Panc1 (cell line): ENCODE measurements around the gene NASP. TPM values are rescaled to one million over a fixed set of nuclear protein-coding genes. Genes with fewer than 3 reads are reported as not detected.

Experiments
- ATAC-seq: fragments of 200-7000 bp; cut with Tn5 transposase; 2 replicates; pipeline ENCODE4 v1.9.1; 2020; ENCODE audit warnings: mild to moderate bottlenecking, moderate library complexity
- BruUV-seq: library from RNA; stranded (reverse); fragments of 400-500 nt; replicated peaks from 2 replicates; lab custom pipeline; 2021; lab: Mats Ljungman, UMichigan
- CTCF ChIA-PET: fragments of 300-600 bp; sonication (Branson Sonifier 250); formaldehyde crosslinking; loops from one replicate; lab custom pipeline; 2022; ENCODE audit warnings: antibody characterized with exemption; lab: Charles Lee
- POLR2A ChIA-PET: fragments of 300-600 bp; sonication (Branson Sonifier 250); formaldehyde crosslinking; loops from one replicate; lab custom pipeline; 2022; ENCODE audit warnings: antibody characterized with exemption; lab: Charles Lee
- DNase-seq: peaks from one replicate; pipeline ENCODE4 v3.0.0-alpha.2; 2010; ENCODE audit warnings: low read depth, low spot score
- H3K27ac ChIP-seq: 2 replicates; pipeline ENCODE4 v1.5.1; 2011; ENCODE audit warnings: mild to moderate bottlenecking, low read length, inconsistent platforms
- H3K27me3 ChIP-seq: fragments of 200-500 bp; sonication (Bioruptor generic); 2 replicates; pipeline ENCODE4 v1.6.0; 2014; ENCODE audit warnings: low read length, inconsistent platforms; ENCODE audit not compliant: control insufficient read depth, insufficient read depth
- H3K36me3 ChIP-seq: fragments of 200-500 bp; sonication (Bioruptor generic); 2 replicates; pipeline ENCODE4 v1.5.1; 2014; ENCODE audit warnings: inconsistent platforms, mild to moderate bottlenecking, low read length, moderate library complexity; ENCODE audit not compliant: control insufficient read depth, insufficient read depth
- H3K4me1 ChIP-seq: 2 replicates; pipeline ENCODE4 v1.5.1; 2011; ENCODE audit warnings: inconsistent platforms, mild to moderate bottlenecking, low read length, moderate library complexity; ENCODE audit not compliant: control insufficient read depth, insufficient read depth
- H3K4me3 ChIP-seq, 2 experiments: 2 replicates each; pipeline ENCODE4 v1.5.1; 2011 to 2012; ENCODE audit warnings: low read depth in 2 of 2, low read length in 2 of 2, mild to moderate bottlenecking in 2 of 2, inconsistent platforms in 1 of 2, moderate library complexity in 1 of 2
- H3K9me3 ChIP-seq: fragments of 200-500 bp; sonication (Bioruptor generic); 2 replicates; pipeline ENCODE4 v1.5.1; 2014; ENCODE audit warnings: low read depth, mild to moderate bottlenecking, inconsistent platforms, low read length, moderate library complexity; ENCODE audit not compliant: control insufficient read depth, insufficient read depth
- POLR2AphosphoS5 ChIP-seq: IDR thresholded peaks from 2 replicates; pipeline ENCODE4 v1.6.1; 2012; ENCODE audit warnings: mild to moderate bottlenecking, low read depth, low read length, moderate library complexity
- SIN3A ChIP-seq: IDR thresholded peaks from 2 replicates; pipeline ENCODE4 v1.6.1; 2012; ENCODE audit warnings: low read depth, mild to moderate bottlenecking, low read length, moderate library complexity, borderline replicate concordance; ENCODE audit not compliant: insufficient read depth
- TCF7L2 ChIP-seq: IDR thresholded peaks from 2 replicates; pipeline ENCODE4 v1.6.1; 2011; ENCODE audit warnings: mild to moderate bottlenecking, low read depth, low read length, inconsistent platforms
- in situ Hi-C: cut with HindIII; loops from 2 replicates; pipeline ENCODE4 v1.10.0; 2016; ENCODE audit warnings: low sequenced_read_pairs, low pct_unique_long_range_greater_than_20kb
- intact Hi-C: fragments of 100-400 bp; cut with micrococcal nuclease; formaldehyde crosslinking; loops from one replicate; pipeline ENCODE4 v1.10.0; 2022; ENCODE audit not compliant: unreplicated experiment
- total RNA-seq: library from RNA; stranded (reverse); gene quantifications from one replicate; pipeline ENCODE4 v1.2.1, GENCODE V29; 2021; ENCODE audit not compliant: unreplicated experiment
- TF ChIP-seq, protein P1 (sequence below): fragments of 450-650 bp; IDR thresholded peaks from 2 replicates; pipeline ENCODE4 v1.5.1; 2017; ENCODE audit warnings: mild to moderate bottlenecking
- TF ChIP-seq, protein P2 (sequence below), 2 experiments: IDR thresholded peaks; 2 replicates each; pipeline ENCODE4 v1.6.1; 2011 to 2012; ENCODE audit warnings: low read depth in 2 of 2, control low read depth in 1 of 2, low read length in 1 of 2, mild to moderate bottlenecking in 1 of 2, moderate library complexity in 1 of 2; ENCODE audit not compliant: insufficient read depth in 1 of 2

Gene NASP
- total RNA-seq, 1 experiment from 2014 or later: 193 TPM

DNA sequence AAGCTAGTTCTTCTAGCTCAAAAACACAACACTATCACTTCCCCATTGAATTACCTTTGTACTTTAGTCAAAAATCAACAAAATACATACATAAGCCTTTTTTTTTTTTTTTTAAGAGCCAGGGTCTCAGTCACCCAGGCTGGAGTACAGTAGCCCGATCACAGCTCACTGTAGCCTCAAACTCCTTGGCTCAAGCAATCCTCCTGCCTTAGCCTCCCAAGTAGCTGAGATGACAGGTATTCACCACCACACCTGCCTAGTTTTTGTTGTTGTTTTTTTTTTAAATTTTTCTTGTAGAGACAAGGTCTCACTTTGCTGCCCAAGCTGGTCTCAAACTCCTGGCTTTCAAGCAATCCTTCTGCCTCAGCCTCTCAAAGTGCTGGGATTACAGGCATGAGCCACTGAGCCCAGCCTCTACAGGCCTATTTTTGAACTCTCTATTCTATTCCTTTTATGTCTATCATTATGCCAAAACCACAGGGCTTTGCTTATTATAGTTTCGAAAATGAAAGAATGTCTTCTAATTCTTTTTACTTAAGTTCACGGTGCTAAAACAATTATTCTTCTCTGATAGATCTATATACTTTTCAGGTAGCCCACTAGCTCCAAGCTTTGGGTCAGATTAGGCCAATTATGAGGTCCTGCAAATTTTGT lies 72.9 kb downstream of the NASP start:
- no peak for DNase-seq
- H3K4me1 ChIP-seq: no peaks in the 10 kb centered on the region
- no peaks in the 10 kb centered on the region for H3K27me3 ChIP-seq
- no TSS peak for BruUV-seq
- CTCF ChIA-PET: no interaction called here
- H3K36me3 ChIP-seq: peaks cover 47% of the 10 kb centered on the region
- no peak for ATAC-seq
- intact Hi-C loops (no loop called here), in situ Hi-C loops (no loop called here)
- H3K27ac ChIP-seq: no peak overlapping the region
- TF ChIP-seq POLR2AphosphoS5: no peak
- TF ChIP-seq SIN3A: no peak
- TF ChIP-seq, protein P1, sequence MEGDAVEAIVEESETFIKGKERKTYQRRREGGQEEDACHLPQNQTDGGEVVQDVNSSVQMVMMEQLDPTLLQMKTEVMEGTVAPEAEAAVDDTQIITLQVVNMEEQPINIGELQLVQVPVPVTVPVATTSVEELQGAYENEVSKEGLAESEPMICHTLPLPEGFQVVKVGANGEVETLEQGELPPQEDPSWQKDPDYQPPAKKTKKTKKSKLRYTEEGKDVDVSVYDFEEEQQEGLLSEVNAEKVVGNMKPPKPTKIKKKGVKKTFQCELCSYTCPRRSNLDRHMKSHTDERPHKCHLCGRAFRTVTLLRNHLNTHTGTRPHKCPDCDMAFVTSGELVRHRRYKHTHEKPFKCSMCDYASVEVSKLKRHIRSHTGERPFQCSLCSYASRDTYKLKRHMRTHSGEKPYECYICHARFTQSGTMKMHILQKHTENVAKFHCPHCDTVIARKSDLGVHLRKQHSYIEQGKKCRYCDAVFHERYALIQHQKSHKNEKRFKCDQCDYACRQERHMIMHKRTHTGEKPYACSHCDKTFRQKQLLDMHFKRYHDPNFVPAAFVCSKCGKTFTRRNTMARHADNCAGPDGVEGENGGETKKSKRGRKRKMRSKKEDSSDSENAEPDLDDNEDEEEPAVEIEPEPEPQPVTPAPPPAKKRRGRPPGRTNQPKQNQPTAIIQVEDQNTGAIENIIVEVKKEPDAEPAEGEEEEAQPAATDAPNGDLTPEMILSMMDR: no peak
- TF ChIP-seq TCF7L2: no peak
- TF ChIP-seq, protein P2, sequence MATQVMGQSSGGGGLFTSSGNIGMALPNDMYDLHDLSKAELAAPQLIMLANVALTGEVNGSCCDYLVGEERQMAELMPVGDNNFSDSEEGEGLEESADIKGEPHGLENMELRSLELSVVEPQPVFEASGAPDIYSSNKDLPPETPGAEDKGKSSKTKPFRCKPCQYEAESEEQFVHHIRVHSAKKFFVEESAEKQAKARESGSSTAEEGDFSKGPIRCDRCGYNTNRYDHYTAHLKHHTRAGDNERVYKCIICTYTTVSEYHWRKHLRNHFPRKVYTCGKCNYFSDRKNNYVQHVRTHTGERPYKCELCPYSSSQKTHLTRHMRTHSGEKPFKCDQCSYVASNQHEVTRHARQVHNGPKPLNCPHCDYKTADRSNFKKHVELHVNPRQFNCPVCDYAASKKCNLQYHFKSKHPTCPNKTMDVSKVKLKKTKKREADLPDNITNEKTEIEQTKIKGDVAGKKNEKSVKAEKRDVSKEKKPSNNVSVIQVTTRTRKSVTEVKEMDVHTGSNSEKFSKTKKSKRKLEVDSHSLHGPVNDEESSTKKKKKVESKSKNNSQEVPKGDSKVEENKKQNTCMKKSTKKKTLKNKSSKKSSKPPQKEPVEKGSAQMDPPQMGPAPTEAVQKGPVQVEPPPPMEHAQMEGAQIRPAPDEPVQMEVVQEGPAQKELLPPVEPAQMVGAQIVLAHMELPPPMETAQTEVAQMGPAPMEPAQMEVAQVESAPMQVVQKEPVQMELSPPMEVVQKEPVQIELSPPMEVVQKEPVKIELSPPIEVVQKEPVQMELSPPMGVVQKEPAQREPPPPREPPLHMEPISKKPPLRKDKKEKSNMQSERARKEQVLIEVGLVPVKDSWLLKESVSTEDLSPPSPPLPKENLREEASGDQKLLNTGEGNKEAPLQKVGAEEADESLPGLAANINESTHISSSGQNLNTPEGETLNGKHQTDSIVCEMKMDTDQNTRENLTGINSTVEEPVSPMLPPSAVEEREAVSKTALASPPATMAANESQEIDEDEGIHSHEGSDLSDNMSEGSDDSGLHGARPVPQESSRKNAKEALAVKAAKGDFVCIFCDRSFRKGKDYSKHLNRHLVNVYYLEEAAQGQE (IDR thresholded peaks at IDR 0.05; ENCODE audit: insufficient read depth in 1 of 2, low read depth in 2 of 2, low read length in 1 of 2): no peak
- POLR2A ChIA-PET: interaction anchor here (0.5 to 1.1 kb wide), 4 partner anchors 15 to 222 kb away, joined by 3 to 9 read pairs (median 4); partner anchors contain the start of gene GPBP1L1
- no peaks in the 10 kb centered on the region for H3K9me3 ChIP-seq
- no peak overlapping the region for H3K4me3 ChIP-seq

- TF ChIP-seq, protein P1: no peak
- no peak for TF ChIP-seq POLR2AphosphoS5
- no peak for TF ChIP-seq SIN3A
- TF ChIP-seq TCF7L2: no peak
- TF ChIP-seq, protein P2 (IDR thresholded peaks at IDR 0.05; ENCODE audit: insufficient read depth in 1 of 2, low read depth in 2 of 2, low read length in 1 of 2): no peak
- no peak overlapping the region for H3K27ac ChIP-seq
- no TSS peak for BruUV-seq
- in situ Hi-C loops (no loop called here), intact Hi-C loops (no loop called here)
- peaks cover 38% of the 10 kb centered on the region for H3K36me3 ChIP-seq
- H3K27me3 ChIP-seq: no peaks in the 10 kb centered on the region
- POLR2A ChIA-PET: interaction anchor here (1.0 kb wide), 1 partner anchor 28 kb away, joined by 3 read pairs; the partner anchor contains the start of gene GPBP1L1
- no peaks in the 10 kb centered on the region for H3K4me1 ChIP-seq
- H3K4me3 ChIP-seq: no peak overlapping the region
- ATAC-seq: no peak
- CTCF ChIA-PET: no interaction called here
- no peak for DNase-seq
- no peaks in the 10 kb centered on the region for H3K9me3 ChIP-seq
These were observed 74.3 kb downstream of the NASP start for GRCh38 chr1:45658171-45658570.
